Glutamatergic neuron (in vitro differentiated cells): ENCODE measurements around the gene C2CD4C. TPM values are rescaled to one million over a fixed set of nuclear protein-coding genes. Genes with fewer than 3 reads are reported as not detected.

Experiments
- DNase-seq: peaks from one replicate; pipeline ENCODE4 v3.0.0; 2022
- H3K27ac Mint-ChIP-seq: one replicate; pipeline ENCODE4 v1.8.0; 2020; ENCODE audit warnings: mild to moderate bottlenecking, mixed read lengths, inconsistent platforms; ENCODE audit not compliant: unreplicated experiment
- H3K27me3 Mint-ChIP-seq: one replicate; pipeline ENCODE4 v1.8.0; 2020; ENCODE audit warnings: mild to moderate bottlenecking, moderate library complexity, mixed read lengths, inconsistent platforms; ENCODE audit not compliant: unreplicated experiment
- H3K36me3 Mint-ChIP-seq: one replicate; pipeline ENCODE4 v1.8.0; 2020; ENCODE audit warnings: mild to moderate bottlenecking, mixed read lengths, inconsistent platforms; ENCODE audit not compliant: unreplicated experiment
- H3K4me1 Mint-ChIP-seq: one replicate; pipeline ENCODE4 v1.8.0; 2020; ENCODE audit warnings: mild to moderate bottlenecking, low read depth, mixed read lengths, inconsistent platforms; ENCODE audit not compliant: unreplicated experiment
- H3K4me3 Mint-ChIP-seq: one replicate; pipeline ENCODE4 v1.8.0; 2020; ENCODE audit warnings: mild to moderate bottlenecking, mixed read lengths, inconsistent platforms; ENCODE audit not compliant: unreplicated experiment
- H3K9me3 Mint-ChIP-seq: one replicate; pipeline ENCODE4 v1.8.0; 2020; ENCODE audit warnings: mild to moderate bottlenecking, moderate library complexity, mixed read lengths, inconsistent platforms; ENCODE audit not compliant: unreplicated experiment
- total RNA-seq: library from RNA; stranded (reverse); fragmentation: NEBNext Ultra II Directional; extraction: Animal tissue kit (Norgen Biotek cat#: 25700); gene quantifications from one replicate; pipeline ENCODE4 v1.2.1, GENCODE V29; 2021; ENCODE audit not compliant: unreplicated experiment
- TF ChIP-seq, protein P1 (sequence below): fragments of 200-600 bp; sonication (generic); IDR thresholded peaks from one replicate; pipeline ENCODE4 v1.5.0; 2021; ENCODE audit not compliant: partially characterized antibody, unreplicated experiment

The C2CD4C gene
- total RNA-seq, 1 donor from 2014 or later = 9.6 TPM

DNA sequence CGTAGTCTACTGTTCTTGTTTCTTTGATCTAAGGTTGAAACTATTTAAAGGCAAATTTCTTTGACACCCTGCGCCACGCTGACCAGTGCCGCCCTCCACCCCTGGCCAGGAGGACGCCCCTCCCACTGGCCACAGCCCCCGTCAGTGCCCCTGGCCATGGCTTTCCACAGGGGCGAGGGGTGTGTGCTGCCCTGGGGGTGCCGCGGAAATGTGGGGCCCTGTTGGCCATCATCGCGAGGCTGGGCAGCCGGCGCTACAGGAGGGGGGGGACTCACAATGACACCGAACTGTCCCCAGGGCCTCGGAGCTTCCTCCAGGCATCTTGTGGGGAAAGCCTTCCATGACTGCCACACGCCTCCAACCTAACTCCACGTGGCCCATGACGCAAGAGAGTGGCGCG is 41.0 kb upstream of the C2CD4C start:
- Mint-ChIP-seq H3K9me3 (peaks cover 20% of the 10 kb centered on the region), H3K36me3 (peaks cover 29% of the 10 kb centered on the region), H3K27ac (no peak overlapping the region), H3K4me3 (no peak overlapping the region), H3K27me3 (peaks cover 8% of the 10 kb centered on the region), H3K4me1 (peaks cover 4% of the 10 kb centered on the region)
- no peak for DNase-seq
- TF ChIP-seq, protein P1, sequence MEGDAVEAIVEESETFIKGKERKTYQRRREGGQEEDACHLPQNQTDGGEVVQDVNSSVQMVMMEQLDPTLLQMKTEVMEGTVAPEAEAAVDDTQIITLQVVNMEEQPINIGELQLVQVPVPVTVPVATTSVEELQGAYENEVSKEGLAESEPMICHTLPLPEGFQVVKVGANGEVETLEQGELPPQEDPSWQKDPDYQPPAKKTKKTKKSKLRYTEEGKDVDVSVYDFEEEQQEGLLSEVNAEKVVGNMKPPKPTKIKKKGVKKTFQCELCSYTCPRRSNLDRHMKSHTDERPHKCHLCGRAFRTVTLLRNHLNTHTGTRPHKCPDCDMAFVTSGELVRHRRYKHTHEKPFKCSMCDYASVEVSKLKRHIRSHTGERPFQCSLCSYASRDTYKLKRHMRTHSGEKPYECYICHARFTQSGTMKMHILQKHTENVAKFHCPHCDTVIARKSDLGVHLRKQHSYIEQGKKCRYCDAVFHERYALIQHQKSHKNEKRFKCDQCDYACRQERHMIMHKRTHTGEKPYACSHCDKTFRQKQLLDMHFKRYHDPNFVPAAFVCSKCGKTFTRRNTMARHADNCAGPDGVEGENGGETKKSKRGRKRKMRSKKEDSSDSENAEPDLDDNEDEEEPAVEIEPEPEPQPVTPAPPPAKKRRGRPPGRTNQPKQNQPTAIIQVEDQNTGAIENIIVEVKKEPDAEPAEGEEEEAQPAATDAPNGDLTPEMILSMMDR = no peak

DNA sequence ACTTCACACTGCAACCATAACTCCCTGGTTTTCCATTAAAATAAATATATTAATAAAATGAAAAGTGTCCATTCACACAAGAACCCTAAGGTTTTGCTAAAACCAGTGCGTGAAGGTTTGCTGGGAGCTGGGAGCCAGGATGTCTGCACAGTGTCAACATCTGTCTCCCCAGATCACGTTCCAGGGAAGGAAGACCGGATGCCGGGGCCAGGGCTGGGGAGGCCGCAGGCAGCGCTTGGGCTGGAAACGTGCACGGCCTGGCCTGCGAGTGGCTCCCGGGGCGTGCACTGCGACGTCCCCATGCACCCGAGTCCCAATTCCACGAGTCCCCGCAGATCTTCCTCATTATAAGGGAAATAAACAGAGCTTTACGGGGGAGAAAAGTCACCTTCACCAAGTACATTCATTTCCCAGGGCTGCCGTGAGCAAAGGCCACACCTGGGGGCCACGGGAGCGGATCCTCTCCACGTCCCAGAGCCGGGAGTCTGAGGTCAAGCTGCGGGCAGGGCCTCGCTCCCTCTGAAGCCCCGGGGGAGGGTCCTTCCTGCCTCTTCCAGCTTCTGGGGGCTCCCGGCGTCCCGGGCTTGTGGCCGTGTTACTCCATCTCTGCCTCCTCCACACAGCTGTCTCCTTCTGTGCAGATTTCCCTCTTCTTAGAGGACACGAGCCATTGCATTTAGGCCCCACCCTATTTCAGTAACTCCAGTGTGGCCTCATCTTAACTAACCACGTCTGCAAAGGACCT is 39.0 kb upstream of the C2CD4C start:
- DNase-seq = peak; percentile 16

DNA sequence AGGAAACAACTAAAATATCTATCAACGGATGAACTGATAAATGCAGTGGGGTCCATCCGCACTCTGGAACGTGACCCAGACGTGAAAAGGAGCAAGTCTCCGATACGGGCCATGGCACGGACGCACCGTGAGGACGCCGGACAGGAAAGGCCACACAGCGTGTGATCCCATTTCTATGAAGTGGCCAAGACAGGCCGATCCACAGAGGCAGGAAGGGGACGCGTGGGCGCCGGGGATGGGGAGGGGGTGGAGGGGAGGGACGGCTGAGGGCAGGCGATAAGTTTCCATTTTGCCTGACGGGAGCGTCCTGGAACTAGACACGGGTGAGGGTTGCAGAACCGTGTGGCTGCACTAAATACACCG is 38.1 kb upstream of the C2CD4C start:
- no peak for DNase-seq
- peaks cover 6% of the 10 kb centered on the region for H3K27me3 Mint-ChIP-seq
- peaks cover 13% of the 10 kb centered on the region for H3K9me3 Mint-ChIP-seq
- peaks cover 18% of the 10 kb centered on the region for H3K36me3 Mint-ChIP-seq
- H3K4me3 Mint-ChIP-seq = no peak overlapping the region
- TF ChIP-seq, protein P1 = no peak
- peaks cover 4% of the 10 kb centered on the region for H3K4me1 Mint-ChIP-seq
- no peak overlapping the region for H3K27ac Mint-ChIP-seq

More for the DNA sequence above, 39.0 kb upstream of the C2CD4C start:
- H3K4me1 Mint-ChIP-seq = peaks cover 4% of the 10 kb centered on the region
- H3K4me3 Mint-ChIP-seq = peak overlapping the region; percentile 34
- H3K27ac Mint-ChIP-seq = peak overlapping the region; percentile 22
- peaks cover 15% of the 10 kb centered on the region for H3K9me3 Mint-ChIP-seq
- peaks cover 6% of the 10 kb centered on the region for H3K27me3 Mint-ChIP-seq
- H3K36me3 Mint-ChIP-seq = peaks cover 17% of the 10 kb centered on the region
- TF ChIP-seq, protein P1 = no peak

DNA sequence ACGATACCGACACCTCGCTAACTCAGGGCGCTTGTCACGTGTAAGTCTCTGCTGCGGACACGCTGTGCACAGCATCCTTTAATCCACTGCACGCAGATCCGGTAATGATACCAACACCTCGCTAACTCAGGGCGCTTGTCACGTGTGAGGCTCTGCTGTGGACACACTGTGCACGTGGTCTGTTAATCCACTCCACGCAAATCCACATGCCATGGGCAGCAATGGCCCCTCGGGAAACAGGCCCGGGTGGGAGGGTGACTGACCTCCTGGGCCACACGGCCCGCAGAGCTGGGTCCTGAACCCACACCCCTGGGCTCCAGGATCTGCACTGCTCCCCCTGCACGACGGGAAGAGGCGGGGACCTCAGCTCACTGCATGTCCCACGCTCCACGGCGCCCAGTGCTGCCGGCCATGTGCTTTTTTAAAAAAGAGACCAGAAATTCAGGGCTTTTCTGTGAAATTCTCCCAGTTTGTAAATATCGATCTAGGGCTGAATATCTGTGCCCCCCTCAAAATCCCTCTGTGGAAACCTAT is 35.8 kb upstream of the C2CD4C start:
- no peak overlapping the region for H3K27ac Mint-ChIP-seq

More for the DNA sequence above, 35.8 kb upstream of the C2CD4C start:
- TF ChIP-seq, protein P1 = no peak
- Mint-ChIP-seq H3K9me3 (peaks cover 6% of the 10 kb centered on the region), H3K4me3 (no peak overlapping the region), H3K36me3 (peaks cover 9% of the 10 kb centered on the region), H3K4me1 (peaks cover 4% of the 10 kb centered on the region), H3K27me3 (peaks cover 8% of the 10 kb centered on the region)
- peak; percentile 9 for DNase-seq
